ENCODE results near the gene MBD5.

DNA sequence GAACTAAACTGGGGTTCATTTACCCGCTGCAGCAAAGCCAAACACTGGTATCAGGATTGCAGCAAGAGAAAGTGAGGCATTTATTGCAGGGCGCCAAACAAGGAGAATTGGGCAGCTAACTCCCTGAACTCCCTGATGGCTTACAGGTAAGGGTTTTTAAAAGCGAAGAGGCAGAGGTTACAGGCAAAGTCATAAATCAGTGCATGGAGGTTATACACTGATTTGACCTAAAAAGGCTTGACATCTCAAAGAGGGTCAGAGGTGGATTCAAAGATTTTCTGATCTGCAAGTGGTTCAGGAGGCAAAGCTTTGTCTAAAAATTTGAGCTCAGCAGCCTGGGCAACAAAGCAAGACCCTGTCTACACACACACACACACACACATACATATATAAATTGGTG, 520.9 kb downstream of the MBD5 start:
- TF ChIP-seq, protein P1, sequence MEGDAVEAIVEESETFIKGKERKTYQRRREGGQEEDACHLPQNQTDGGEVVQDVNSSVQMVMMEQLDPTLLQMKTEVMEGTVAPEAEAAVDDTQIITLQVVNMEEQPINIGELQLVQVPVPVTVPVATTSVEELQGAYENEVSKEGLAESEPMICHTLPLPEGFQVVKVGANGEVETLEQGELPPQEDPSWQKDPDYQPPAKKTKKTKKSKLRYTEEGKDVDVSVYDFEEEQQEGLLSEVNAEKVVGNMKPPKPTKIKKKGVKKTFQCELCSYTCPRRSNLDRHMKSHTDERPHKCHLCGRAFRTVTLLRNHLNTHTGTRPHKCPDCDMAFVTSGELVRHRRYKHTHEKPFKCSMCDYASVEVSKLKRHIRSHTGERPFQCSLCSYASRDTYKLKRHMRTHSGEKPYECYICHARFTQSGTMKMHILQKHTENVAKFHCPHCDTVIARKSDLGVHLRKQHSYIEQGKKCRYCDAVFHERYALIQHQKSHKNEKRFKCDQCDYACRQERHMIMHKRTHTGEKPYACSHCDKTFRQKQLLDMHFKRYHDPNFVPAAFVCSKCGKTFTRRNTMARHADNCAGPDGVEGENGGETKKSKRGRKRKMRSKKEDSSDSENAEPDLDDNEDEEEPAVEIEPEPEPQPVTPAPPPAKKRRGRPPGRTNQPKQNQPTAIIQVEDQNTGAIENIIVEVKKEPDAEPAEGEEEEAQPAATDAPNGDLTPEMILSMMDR (conservative IDR thresholded peaks at IDR 0.05 in 1 of 2, IDR thresholded peaks at IDR 0.05 in 1 of 2; ENCODE audit: extremely low read depth in 1 of 2, insufficient read depth in 1 of 2, low read depth in 1 of 2, low read length in 2 of 2), result no peak
- no peak for TF ChIP-seq EZH2 (IDR thresholded peaks at IDR 0.05; ENCODE audit: borderline replicate concordance, low read length)

Data from mammary epithelial cell (primary cell).